Aorta (tissue), 5 donors: ENCODE data around the gene LRSAM1. TPM values are rescaled to one million over a fixed set of nuclear protein-coding genes. Genes with fewer than 3 reads are reported as not detected.

Source experiments
- ATAC-seq: fragments of 200-7000 bp; cut with Tn5 transposase; one replicate; pipeline ENCODE4 v1.9.1; 2022; ENCODE audit warnings: moderate library complexity; ENCODE audit not compliant: low FRiP score
- DNase-seq, 2 donors: peaks; one replicate each; pipeline ENCODE4 v3.0.0-alpha.2; 2020
- H3K27ac ChIP-seq, 2 donors: one replicate each; pipeline ENCODE4 v1.5.1; 2013; ENCODE audit warnings: low read length in 2 of 2, mild to moderate bottlenecking in 2 of 2, moderate library complexity in 2 of 2, control low read depth in 1 of 2, inconsistent platforms in 1 of 2, low read depth in 1 of 2
- H3K27me3 ChIP-seq, 2 donors: one replicate each; pipeline ENCODE4 v1.6.1; 2013; ENCODE audit warnings: control low read depth in 1 of 2, low read length in 1 of 2, mild to moderate bottlenecking in 1 of 2, moderate library complexity in 1 of 2; ENCODE audit not compliant: insufficient read depth in 2 of 2, control insufficient read depth in 1 of 2
- H3K36me3 ChIP-seq, 2 donors: one replicate each; pipeline ENCODE4 v1.6.1; 2013; ENCODE audit warnings: control low read depth in 1 of 2, low read length in 1 of 2, mild to moderate bottlenecking in 1 of 2; ENCODE audit not compliant: insufficient read depth in 2 of 2, control insufficient read depth in 1 of 2
- H3K4me1 ChIP-seq, 2 donors: one replicate each; pipeline ENCODE4 v1.6.1; 2013; ENCODE audit warnings: low read length in 2 of 2, control low read depth in 1 of 2, mild to moderate bottlenecking in 1 of 2, moderate library complexity in 1 of 2; ENCODE audit not compliant: insufficient read depth in 2 of 2, control insufficient read depth in 1 of 2
- H3K4me3 ChIP-seq, 2 donors: one replicate each; pipeline ENCODE4 v1.5.1; 2013; ENCODE audit warnings: low read length in 2 of 2, control low read depth in 1 of 2, mild to moderate bottlenecking in 1 of 2
- H3K9me3 ChIP-seq: one replicate; pipeline ENCODE4 v1.6.1; 2013; ENCODE audit warnings: mild to moderate bottlenecking, low read length; ENCODE audit not compliant: control insufficient read depth
- WGBS, 2 donors: extraction: QIAGEN DNeasy Blood & Tissue Kit; methylation state at CpG; one replicate each; pipeline ENCODE4 v1.1.7; 2013; 5-methylcytosine and 5-hydroxymethylcytosine counted together
- intact Hi-C, 2 donors: fragments of 100-400 bp; cut with DNase I; formaldehyde crosslinking; loops; one replicate each; pipeline versions ENCODE4 v1.14.2 to v1.15.0; 2022
- polyA plus RNA-seq, 2 donors: library from polyadenylated mRNA; stranded (reverse); fragments of 200-250 nt; gene quantifications; one replicate each; pipeline ENCODE4 v1.2.3, GENCODE V29; 2013
- total RNA-seq, 2 donors: library from RNA; stranded (reverse); fragmentation: NEBNext Ultra II Directional; extraction: Animal tissue kit (Norgen Biotek cat#: 25700); gene quantifications; one replicate each; pipeline ENCODE4 v1.2.1, GENCODE V29; 2021
- donor health status: healthy with polysubstance abuse.
- donor health status: Bipolar disorder and iron deficiency.
- donor health status: DM: no; HTN: no; CAD: no.
- donor health status: DM: no; HTN: no; CAD: no.
- donor health status: DM: yes; HTN: yes; CAD: no.

LRSAM1 gene
- total and polyA plus RNA-seq, 4 donors = 9.3 to 38.8 (median 22.0) TPM

DNA sequence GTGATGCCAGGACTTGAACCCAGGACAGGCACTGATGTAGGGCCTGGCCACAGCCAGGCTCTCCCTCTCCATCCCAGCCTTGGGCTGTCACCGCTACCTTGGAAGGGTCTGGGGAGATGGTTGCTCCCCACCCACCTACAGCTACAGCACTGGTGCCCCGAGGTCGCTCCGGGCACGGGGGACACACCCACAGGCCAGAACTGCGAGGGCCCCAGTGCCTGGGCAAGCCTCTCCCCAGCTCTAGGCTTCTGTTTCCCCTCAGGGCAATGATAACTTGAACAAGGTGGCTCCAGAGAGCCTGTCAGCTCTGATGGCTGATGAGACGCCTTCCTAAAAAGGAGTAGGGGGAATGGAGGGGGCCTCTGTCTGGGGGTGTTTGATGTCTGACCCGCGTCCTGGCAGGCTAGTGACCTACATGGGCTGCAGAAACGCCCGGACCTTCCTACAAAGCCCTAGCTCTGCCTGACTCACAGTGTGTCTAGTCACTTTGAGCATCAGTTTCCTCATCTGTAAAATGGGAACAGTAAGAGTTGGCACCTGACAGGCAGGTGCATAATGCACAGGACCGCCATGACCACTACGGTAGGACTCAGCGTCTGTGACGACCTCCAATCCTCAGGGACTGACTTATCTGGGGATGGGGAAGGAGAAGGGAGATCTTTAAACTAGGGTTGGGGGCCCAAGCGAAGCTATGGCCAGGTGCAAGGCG, 76.4 kb downstream of the LRSAM1 start:
- Histone ChIP-seq H3K36me3 (peaks cover 0 to 3% of the 10 kb centered on the region in 2 donors), H3K9me3 (no peaks in the 10 kb centered on the region), H3K27ac (no peak overlapping the region), H3K4me3 (no peak overlapping the region), H3K4me1 (no peaks in the 10 kb centered on the region), H3K27me3 (no peaks in the 10 kb centered on the region)
- intact Hi-C loops = loop anchor here in 1 of 2 donors (5.0 kb wide), 2 partner anchors 40 to 60 kb away; a partner anchor contains a TSS
- DNase-seq (no peak), ATAC-seq (no peak)
- WGBS, 2 donors = 89 to 94% methylated on average over 16 to 17 of the region's 17 CpGs

DNA sequence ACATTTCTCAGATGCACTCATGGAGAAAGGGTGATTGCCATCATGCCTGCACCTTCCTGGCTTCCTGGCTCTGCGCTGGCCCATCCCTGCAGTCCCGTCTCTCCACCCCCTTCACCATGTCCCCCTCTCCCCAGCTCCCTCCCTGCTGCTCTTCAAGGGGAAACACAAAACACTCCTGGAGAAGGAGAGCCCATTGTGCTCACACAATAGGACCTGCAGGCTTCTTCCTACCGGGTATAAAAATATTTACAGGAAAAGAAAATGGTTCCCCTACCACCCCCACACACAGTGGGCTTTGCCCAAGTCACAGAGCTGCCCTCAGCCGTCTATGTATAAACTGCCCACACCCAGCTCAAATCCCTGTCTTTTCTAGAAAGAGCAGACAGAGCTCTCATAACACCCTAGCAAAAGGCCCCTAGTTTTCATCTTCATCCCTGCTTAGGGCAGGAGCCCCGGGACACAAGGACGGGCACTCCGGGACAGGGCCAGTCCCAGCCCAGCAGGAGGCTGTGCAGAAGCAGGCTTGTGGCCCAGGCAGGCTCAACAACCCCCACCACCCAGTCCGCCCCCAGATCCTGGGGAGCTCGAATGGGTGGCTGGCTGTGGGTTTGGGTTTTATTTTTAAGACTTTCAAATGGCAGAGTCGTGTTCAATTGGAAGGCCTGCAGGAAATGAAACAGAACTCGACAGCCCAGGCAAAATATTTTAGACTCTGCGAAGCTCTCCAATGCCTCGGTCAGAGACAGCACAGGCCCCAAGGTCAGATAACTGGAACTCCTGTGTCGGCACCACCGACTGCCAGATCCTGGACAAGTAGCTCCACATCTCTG, 77.3 kb downstream of the LRSAM1 start:
- Histone ChIP-seq H3K4me1 (no peaks in the 10 kb centered on the region), H3K36me3 (peaks cover 0 to under 1% of the 10 kb centered on the region in 2 donors), H3K27me3 (no peaks in the 10 kb centered on the region), H3K4me3 (no peak overlapping the region), H3K27ac (peak overlapping the region in 1 of 2 donors; percentile 52), H3K9me3 (no peaks in the 10 kb centered on the region)
- DNase-seq (peak in 1 of 2 donors; percentile 63), ATAC-seq (no peak)
- WGBS, 2 donors = 16 to 21% methylated on average over 15 of the region's 15 CpGs
- intact Hi-C loops = loop anchor here in 1 of 2 donors (5.0 kb wide), 2 partner anchors 39 to 59 kb away; a partner anchor contains a TSS

DNA sequence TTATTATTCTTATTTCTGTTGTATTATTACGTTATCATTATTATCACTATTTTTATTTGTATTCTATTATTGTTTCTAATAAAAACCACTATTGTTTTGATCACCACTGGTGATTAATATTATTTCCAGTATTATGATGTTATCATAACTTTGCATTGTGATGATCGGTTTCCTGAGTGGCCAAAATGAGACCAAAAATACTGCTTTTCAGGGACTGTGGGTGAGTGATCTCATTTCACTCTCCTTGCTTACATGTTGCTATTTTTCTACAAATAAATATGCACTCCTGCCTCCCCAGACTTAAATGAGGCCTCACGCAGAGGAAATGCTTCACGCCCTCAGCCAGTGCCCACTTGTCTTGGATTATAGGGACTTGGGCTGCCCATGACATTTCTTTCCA, 78.4 kb downstream of the LRSAM1 start:
- no peaks in the 10 kb centered on the region for H3K36me3 ChIP-seq
- H3K4me1 ChIP-seq = no peaks in the 10 kb centered on the region
- no peak overlapping the region for H3K27ac ChIP-seq
- ATAC-seq = no peak
- H3K4me3 ChIP-seq = no peak overlapping the region
- intact Hi-C loops = loop anchor here (5.0 kb wide), 2 partner anchors 38 to 58 kb away; a partner anchor contains a TSS
- H3K27me3 ChIP-seq = no peaks in the 10 kb centered on the region
- no peak for DNase-seq
- WGBS, 2 donors = 82 to 92% methylated on average over 4 of the region's 4 CpGs
- no peaks in the 10 kb centered on the region for H3K9me3 ChIP-seq

- Histone ChIP-seq H3K4me1 (no peaks in the 10 kb centered on the region), H3K4me3 (no peak overlapping the region), H3K27ac (no peak overlapping the region), H3K9me3 (no peaks in the 10 kb centered on the region), H3K36me3 (no peaks in the 10 kb centered on the region), H3K27me3 (no peaks in the 10 kb centered on the region)
- ATAC-seq = no peak
- DNase-seq = peak in 1 of 2 donors; percentile 67
- 79 to 81% methylated on average over 14 of the region's 14 CpGs for WGBS, 2 donors
- intact Hi-C loops = loop anchor here in 1 of 2 donors (5.0 kb wide), 1 partner anchor 57 kb away; no protein-coding TSS in a partner anchor
Measured at GRCh38 chr9:127530206-127530941, 79.1 kb downstream of the LRSAM1 start.

- Histone ChIP-seq H3K9me3 (no peaks in the 10 kb centered on the region), H3K4me1 (no peaks in the 10 kb centered on the region), H3K27me3 (no peaks in the 10 kb centered on the region), H3K36me3 (no peaks in the 10 kb centered on the region), H3K27ac (no peak overlapping the region), H3K4me3 (no peak overlapping the region)
- no peak for ATAC-seq
- intact Hi-C loops = loop anchor here in 1 of 2 donors (5.0 kb wide), 1 partner anchor 56 kb away; no protein-coding TSS in a partner anchor
- WGBS, 2 donors = 80 to 87% methylated on average over 13 of the region's 13 CpGs
- no peak for DNase-seq
Measured at GRCh38 chr9:127531676-127532075, 80.4 kb downstream of the LRSAM1 start.

- no peaks in the 10 kb centered on the region for H3K4me1 ChIP-seq
- no peaks in the 10 kb centered on the region for H3K36me3 ChIP-seq
- H3K27me3 ChIP-seq = no peaks in the 10 kb centered on the region
- DNase-seq (no peak), ATAC-seq (no peak)
- intact Hi-C loops = loop anchor here in 1 of 2 donors (5.0 kb wide), 1 partner anchor 53 kb away; no protein-coding TSS in a partner anchor
- H3K27ac ChIP-seq = no peak overlapping the region
- WGBS, 2 donors = 58 to 63% methylated on average over 4 of the region's 4 CpGs
- no peaks in the 10 kb centered on the region for H3K9me3 ChIP-seq
- H3K4me3 ChIP-seq = no peak overlapping the region
Measured at GRCh38 chr9:127534250-127534906, 83.1 kb downstream of the LRSAM1 start.

GRCh38 chr9:127534931-127535330, 83.6 kb downstream of the LRSAM1 start:
- DNase-seq = no peak
- peak overlapping the region in 1 of 2 donors; percentile 5 for H3K27ac ChIP-seq
- H3K4me1 ChIP-seq = no peaks in the 10 kb centered on the region
- H3K36me3 ChIP-seq = no peaks in the 10 kb centered on the region
- no peaks in the 10 kb centered on the region for H3K27me3 ChIP-seq
- WGBS, 2 donors = 48 to 49% methylated on average over 12 of the region's 12 CpGs
- intact Hi-C loops = loop anchor here in 1 of 2 donors (5.0 kb wide), 1 partner anchor 52 kb away; no protein-coding TSS in a partner anchor
- ATAC-seq = no peak
- no peaks in the 10 kb centered on the region for H3K9me3 ChIP-seq
- H3K4me3 ChIP-seq = no peak overlapping the region

GRCh38 chr9:127535396-127535795, 84.1 kb downstream of the LRSAM1 start:
- H3K9me3 ChIP-seq = no peaks in the 10 kb centered on the region
- H3K27ac ChIP-seq = peak overlapping the region in 1 of 2 donors; percentile 5
- ATAC-seq (no peak), DNase-seq (no peak)
- H3K36me3 ChIP-seq = no peaks in the 10 kb centered on the region
- intact Hi-C loops = no loop called here
- no peaks in the 10 kb centered on the region for H3K4me1 ChIP-seq
- H3K4me3 ChIP-seq = no peak overlapping the region
- H3K27me3 ChIP-seq = no peaks in the 10 kb centered on the region
- WGBS, 2 donors = 78 to 84% methylated on average over 6 of the region's 6 CpGs
